ENCODE data around the gene SPANXD.
"Not testable (repeated sequence)": the region's sequence is repeated elsewhere in the genome, so short reads cannot be mapped to it uniquely, and the experiment has no call there.

DNA sequence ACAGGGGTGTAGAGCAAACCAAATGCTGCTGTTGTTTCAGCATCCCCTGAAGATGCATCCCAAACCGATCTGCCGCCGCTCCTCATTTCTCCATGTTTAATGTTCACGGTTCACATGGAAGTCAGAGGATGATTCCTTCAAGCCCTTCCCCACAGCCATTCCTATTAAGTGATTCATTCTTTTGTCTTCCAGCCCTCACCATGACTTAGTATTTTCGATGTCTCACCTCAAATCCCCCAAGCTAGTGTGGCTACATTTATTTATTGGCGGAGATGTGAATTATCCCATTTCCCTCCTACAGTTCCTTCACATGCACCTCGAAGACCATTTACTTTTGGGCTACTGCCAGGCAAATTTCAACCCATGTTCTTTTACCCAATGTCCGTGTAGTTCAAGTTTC is at the start of gene SPANXD:
- TF ChIP-seq GLIS3 (CRISPR knock-in tag; IDR thresholded peaks at IDR 0.05); PPARA (CRISPR knock-in tag; IDR thresholded peaks at IDR 0.05; ENCODE audit: borderline replicate concordance): not testable (repeated sequence)
- TF ChIP-seq, protein P1, sequence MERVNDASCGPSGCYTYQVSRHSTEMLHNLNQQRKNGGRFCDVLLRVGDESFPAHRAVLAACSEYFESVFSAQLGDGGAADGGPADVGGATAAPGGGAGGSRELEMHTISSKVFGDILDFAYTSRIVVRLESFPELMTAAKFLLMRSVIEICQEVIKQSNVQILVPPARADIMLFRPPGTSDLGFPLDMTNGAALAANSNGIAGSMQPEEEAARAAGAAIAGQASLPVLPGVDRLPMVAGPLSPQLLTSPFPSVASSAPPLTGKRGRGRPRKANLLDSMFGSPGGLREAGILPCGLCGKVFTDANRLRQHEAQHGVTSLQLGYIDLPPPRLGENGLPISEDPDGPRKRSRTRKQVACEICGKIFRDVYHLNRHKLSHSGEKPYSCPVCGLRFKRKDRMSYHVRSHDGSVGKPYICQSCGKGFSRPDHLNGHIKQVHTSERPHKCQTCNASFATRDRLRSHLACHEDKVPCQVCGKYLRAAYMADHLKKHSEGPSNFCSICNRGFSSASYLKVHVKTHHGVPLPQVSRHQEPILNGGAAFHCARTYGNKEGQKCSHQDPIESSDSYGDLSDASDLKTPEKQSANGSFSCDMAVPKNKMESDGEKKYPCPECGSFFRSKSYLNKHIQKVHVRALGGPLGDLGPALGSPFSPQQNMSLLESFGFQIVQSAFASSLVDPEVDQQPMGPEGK (CRISPR knock-in tag; IDR thresholded peaks at IDR 0.05; ENCODE audit: borderline replicate concordance) = not testable (repeated sequence)

Measured in SK-N-SH treated with all-trans-retinoic acid at 6 μM for 48 hours (cell line).